ENCODE measurements around the gene TAF11L9.
"Not testable (repeated sequence)": the region's sequence is repeated elsewhere in the genome, so short reads cannot be mapped to it uniquely, and the experiment has no call there.

The TAF11L9 gene

GRCh38 chr5:17594255-17594654 is at the start of gene TAF11L9:
Gene TAF11L9 (minus strand): TSS chr5:17594394.
- H3K36me3 ChIP-seq (ENCODE audit: control insufficient read depth, low read depth, low read length); H3K4me1 ChIP-seq (ENCODE audit: control insufficient read depth, low read depth, low read length); H3K27me3 ChIP-seq (ENCODE audit: control insufficient read depth, insufficient read depth, low read length); H3K4me3 ChIP-seq (ENCODE audit: low read length); H3K9ac ChIP-seq (ENCODE audit: low read length); H3K27ac ChIP-seq (ENCODE audit: low read length); H3K9me3 ChIP-seq (ENCODE audit: control insufficient read depth, low read depth, low read length): not testable (repeated sequence)

GRCh38 chr5:17634160-17634559 is 40.0 kb upstream of the TAF11L9 start, which contains the start of gene TAF11L14:
Gene TAF11L14 (plus strand): TSS chr5:17634460.
- H3K4me1 ChIP-seq (ENCODE audit: control insufficient read depth, low read depth, low read length), result no peaks in the 10 kb centered on the region
- H3K9ac ChIP-seq (ENCODE audit: low read length), result no peak within 1 kb of the TSS
- H3K27me3 ChIP-seq (ENCODE audit: control insufficient read depth, insufficient read depth, low read length), result no peaks in the 10 kb centered on the region
- no peaks in the 10 kb centered on the region for H3K9me3 ChIP-seq (ENCODE audit: control insufficient read depth, low read depth, low read length)
- H3K27ac ChIP-seq (ENCODE audit: low read length), result no peak within 1 kb of the TSS
- no peak within 1 kb of the TSS for H3K4me3 ChIP-seq (ENCODE audit: low read length)
- no peaks in the 10 kb centered on the region for H3K36me3 ChIP-seq (ENCODE audit: control insufficient read depth, low read depth, low read length)

DNA sequence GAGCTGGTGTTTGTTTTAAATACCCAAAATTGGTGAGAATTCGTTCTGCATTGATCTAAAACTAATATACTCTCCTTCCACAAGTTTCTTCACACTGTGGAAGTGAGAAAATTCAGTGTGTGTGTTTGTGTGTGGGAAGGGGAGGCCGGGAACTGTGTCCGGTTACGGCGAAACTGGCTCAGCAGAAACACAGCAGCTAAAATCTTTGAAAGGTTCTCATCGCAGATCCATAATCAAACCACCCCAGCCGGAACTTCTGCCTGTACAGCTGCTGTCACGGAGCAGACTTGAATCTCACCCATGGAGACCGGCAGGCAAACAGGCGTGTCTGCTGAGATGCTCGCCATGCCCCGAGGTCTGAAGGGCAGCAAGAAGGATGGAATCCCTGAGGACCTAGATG is 37.6 kb upstream of the TAF11L9 start, which contains the start of gene TAF11L13:
Gene TAF11L13, plus strand, starts transcription at position 301 of the 400 bp plus-strand sequence.
- H3K27me3 ChIP-seq (ENCODE audit: control insufficient read depth, insufficient read depth, low read length); H3K27ac ChIP-seq (ENCODE audit: low read length); H3K4me1 ChIP-seq (ENCODE audit: control insufficient read depth, low read depth, low read length); H3K36me3 ChIP-seq (ENCODE audit: control insufficient read depth, low read depth, low read length); H3K9me3 ChIP-seq (ENCODE audit: control insufficient read depth, low read depth, low read length); H3K4me3 ChIP-seq (ENCODE audit: low read length); H3K9ac ChIP-seq (ENCODE audit: low read length): not testable (repeated sequence)

DNA sequence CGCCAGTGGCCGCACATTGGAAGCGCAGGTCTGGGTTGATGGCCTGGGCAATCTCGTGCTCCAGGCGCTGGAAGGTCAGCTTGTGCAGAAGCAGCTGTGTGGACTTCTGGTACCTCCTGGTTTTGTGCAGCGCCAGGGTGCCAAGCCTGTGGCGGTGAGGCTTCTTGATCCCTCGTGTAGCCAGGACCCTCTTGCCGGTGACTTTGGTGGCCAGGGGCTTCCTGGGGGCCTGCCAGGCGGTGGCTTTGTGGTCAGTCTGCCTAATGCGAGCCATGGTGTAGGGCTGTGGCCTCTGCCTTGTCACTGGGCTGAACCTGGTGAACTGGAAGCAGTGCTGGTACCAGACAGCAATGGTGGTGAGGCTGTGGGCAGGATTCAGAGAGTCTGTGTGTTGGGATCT is 31.5 kb upstream of the TAF11L9 start:
- H3K27ac ChIP-seq (ENCODE audit: low read length), result no peak overlapping the region
- H3K9ac ChIP-seq (ENCODE audit: low read length), result no peak overlapping the region
- no peaks in the 10 kb centered on the region for H3K36me3 ChIP-seq (ENCODE audit: control insufficient read depth, low read depth, low read length)
- no peak overlapping the region for H3K4me3 ChIP-seq (ENCODE audit: low read length)
- no peaks in the 10 kb centered on the region for H3K9me3 ChIP-seq (ENCODE audit: control insufficient read depth, low read depth, low read length)
- H3K27me3 ChIP-seq (ENCODE audit: control insufficient read depth, insufficient read depth, low read length), result no peaks in the 10 kb centered on the region
- no peaks in the 10 kb centered on the region for H3K4me1 ChIP-seq (ENCODE audit: control insufficient read depth, low read depth, low read length)

- H3K9me3 ChIP-seq (ENCODE audit: control insufficient read depth, low read depth, low read length), result no peaks in the 10 kb centered on the region
- no peak overlapping the region for H3K27ac ChIP-seq (ENCODE audit: low read length)
- H3K27me3 ChIP-seq (ENCODE audit: control insufficient read depth, insufficient read depth, low read length), result no peaks in the 10 kb centered on the region
- no peak overlapping the region for H3K9ac ChIP-seq (ENCODE audit: low read length)
- no peaks in the 10 kb centered on the region for H3K4me1 ChIP-seq (ENCODE audit: control insufficient read depth, low read depth, low read length)
- H3K36me3 ChIP-seq (ENCODE audit: control insufficient read depth, low read depth, low read length), result no peaks in the 10 kb centered on the region
- H3K4me3 ChIP-seq (ENCODE audit: low read length), result no peak overlapping the region
Observed at GRCh38 chr5:17620627-17621026, 26.4 kb upstream of the TAF11L9 start.

DNA sequence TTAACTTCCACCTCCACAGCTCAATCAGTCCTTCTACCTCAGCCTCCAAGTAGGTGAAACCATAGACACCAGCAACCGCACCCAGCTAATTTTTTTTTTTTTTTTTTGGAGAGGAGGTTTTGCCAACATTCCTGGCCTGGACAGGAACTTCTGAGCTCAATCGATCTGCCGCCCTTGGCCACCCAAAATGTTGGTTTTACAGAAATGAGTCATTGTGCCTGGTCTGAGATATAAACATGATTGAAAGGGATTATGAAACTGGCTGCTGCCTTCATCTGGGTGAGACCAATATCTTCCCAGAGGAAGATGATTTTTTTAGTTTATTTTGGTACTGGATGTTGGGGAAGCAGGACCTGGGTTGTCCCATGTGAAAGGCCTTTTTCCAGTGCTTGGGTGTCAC is 25.2 kb upstream of the TAF11L9 start:
- Histone ChIP-seq H3K9me3 (ENCODE audit: control insufficient read depth, low read depth, low read length) (no peaks in the 10 kb centered on the region), H3K36me3 (ENCODE audit: control insufficient read depth, low read depth, low read length) (no peaks in the 10 kb centered on the region), H3K9ac (ENCODE audit: low read length) (no peak overlapping the region), H3K27me3 (ENCODE audit: control insufficient read depth, insufficient read depth, low read length) (no peaks in the 10 kb centered on the region), H3K27ac (ENCODE audit: low read length) (no peak overlapping the region), H3K4me3 (ENCODE audit: low read length) (no peak overlapping the region), H3K4me1 (ENCODE audit: control insufficient read depth, low read depth, low read length) (no peaks in the 10 kb centered on the region)

GRCh38 chr5:17614872-17615605 is 20.8 kb upstream of the TAF11L9 start:
- Histone ChIP-seq H3K4me3 (ENCODE audit: low read length) (no peak overlapping the region), H3K4me1 (ENCODE audit: control insufficient read depth, low read depth, low read length) (no peaks in the 10 kb centered on the region), H3K27me3 (ENCODE audit: control insufficient read depth, insufficient read depth, low read length) (no peaks in the 10 kb centered on the region), H3K27ac (ENCODE audit: low read length) (no peak overlapping the region), H3K36me3 (ENCODE audit: control insufficient read depth, low read depth, low read length) (no peaks in the 10 kb centered on the region), H3K9me3 (ENCODE audit: control insufficient read depth, low read depth, low read length) (no peaks in the 10 kb centered on the region), H3K9ac (ENCODE audit: low read length) (no peak overlapping the region)

DNA sequence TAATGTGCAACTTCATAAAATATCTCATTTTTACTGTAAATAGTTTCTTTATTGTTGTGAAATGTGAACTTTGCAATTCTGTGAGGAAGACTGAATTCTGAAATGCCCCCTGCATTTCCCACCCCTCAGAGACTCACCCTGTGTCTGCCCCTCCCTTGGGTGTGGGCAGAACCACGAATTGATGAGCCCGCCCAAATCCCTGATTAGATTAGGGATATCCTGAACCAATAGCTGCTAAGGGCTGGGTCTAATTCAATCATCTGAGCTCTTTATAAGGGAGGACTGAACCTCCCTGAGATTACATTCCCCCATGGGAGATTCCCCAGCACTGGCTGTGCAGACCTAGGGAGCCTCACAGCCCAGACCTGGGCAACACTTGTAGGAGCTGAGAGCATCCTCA is 15.9 kb upstream of the TAF11L9 start, which contains the start of gene TAF11L12:
Gene TAF11L12, plus strand, starts transcription at position 301 of the 400 bp plus-strand sequence.
- H3K9me3 ChIP-seq (ENCODE audit: control insufficient read depth, low read depth, low read length); H3K27ac ChIP-seq (ENCODE audit: low read length); H3K27me3 ChIP-seq (ENCODE audit: control insufficient read depth, insufficient read depth, low read length); H3K4me1 ChIP-seq (ENCODE audit: control insufficient read depth, low read depth, low read length); H3K9ac ChIP-seq (ENCODE audit: low read length); H3K36me3 ChIP-seq (ENCODE audit: control insufficient read depth, low read depth, low read length); H3K4me3 ChIP-seq (ENCODE audit: low read length): not testable (repeated sequence)

DNA sequence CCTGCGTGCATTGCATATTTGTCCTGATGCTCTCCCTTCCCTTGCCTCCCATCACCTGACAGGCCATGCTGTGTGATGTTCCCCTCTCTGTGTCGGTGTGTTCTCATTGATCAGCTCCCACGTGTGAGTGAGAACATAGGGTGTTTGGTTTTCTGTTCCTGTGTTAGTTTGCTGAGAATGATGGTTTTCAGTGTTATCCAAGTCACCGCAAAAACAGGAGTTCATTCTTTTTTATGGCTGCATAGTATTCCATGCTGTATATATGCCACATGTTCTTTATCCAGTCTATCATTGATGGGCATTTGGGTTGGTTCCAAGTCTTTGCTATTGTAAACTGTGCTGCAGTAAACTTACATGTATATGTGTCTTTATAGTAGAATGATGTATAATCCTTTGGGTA is 13.3 kb upstream of the TAF11L9 start:
- not testable (repeated sequence) for H3K9ac ChIP-seq (ENCODE audit: low read length); H3K36me3 ChIP-seq (ENCODE audit: control insufficient read depth, low read depth, low read length); H3K27me3 ChIP-seq (ENCODE audit: control insufficient read depth, insufficient read depth, low read length); H3K27ac ChIP-seq (ENCODE audit: low read length); H3K9me3 ChIP-seq (ENCODE audit: control insufficient read depth, low read depth, low read length); H3K4me1 ChIP-seq (ENCODE audit: control insufficient read depth, low read depth, low read length); H3K4me3 ChIP-seq (ENCODE audit: low read length)

GRCh38 chr5:17604951-17605350 is 10.8 kb upstream of the TAF11L9 start:
- H3K4me1 ChIP-seq (ENCODE audit: control insufficient read depth, low read depth, low read length), result no peaks in the 10 kb centered on the region
- no peak overlapping the region for H3K4me3 ChIP-seq (ENCODE audit: low read length)
- H3K9ac ChIP-seq (ENCODE audit: low read length), result no peak overlapping the region
- no peaks in the 10 kb centered on the region for H3K36me3 ChIP-seq (ENCODE audit: control insufficient read depth, low read depth, low read length)
- H3K9me3 ChIP-seq (ENCODE audit: control insufficient read depth, low read depth, low read length), result no peaks in the 10 kb centered on the region
- H3K27ac ChIP-seq (ENCODE audit: low read length), result no peak overlapping the region
- no peaks in the 10 kb centered on the region for H3K27me3 ChIP-seq (ENCODE audit: control insufficient read depth, insufficient read depth, low read length)

- not testable (repeated sequence) for H3K27me3 ChIP-seq (ENCODE audit: control insufficient read depth, insufficient read depth, low read length); H3K9me3 ChIP-seq (ENCODE audit: control insufficient read depth, low read depth, low read length); H3K27ac ChIP-seq (ENCODE audit: low read length); H3K36me3 ChIP-seq (ENCODE audit: control insufficient read depth, low read depth, low read length); H3K4me3 ChIP-seq (ENCODE audit: low read length); H3K9ac ChIP-seq (ENCODE audit: low read length); H3K4me1 ChIP-seq (ENCODE audit: control insufficient read depth, low read depth, low read length)
Observed at GRCh38 chr5:17603880-17604279, 9.7 kb upstream of the TAF11L9 start, which contains the start of gene TAF11L11. Gene TAF11L11 (plus strand): TSS chr5:17604183.

- H3K36me3 ChIP-seq (ENCODE audit: control insufficient read depth, low read depth, low read length); H3K9ac ChIP-seq (ENCODE audit: low read length); H3K4me1 ChIP-seq (ENCODE audit: control insufficient read depth, low read depth, low read length); H3K4me3 ChIP-seq (ENCODE audit: low read length); H3K27me3 ChIP-seq (ENCODE audit: control insufficient read depth, insufficient read depth, low read length); H3K27ac ChIP-seq (ENCODE audit: low read length); H3K9me3 ChIP-seq (ENCODE audit: control insufficient read depth, low read depth, low read length): not testable (repeated sequence)
Observed at GRCh38 chr5:17597728-17598127, 3.5 kb upstream of the TAF11L9 start, which contains the start of gene TAF11L10. Gene TAF11L10 (minus strand): TSS chr5:17597828.
